H9 (cell line): ENCODE measurements around the gene FRAS1. TPM values are rescaled to one million over a fixed set of nuclear protein-coding genes. Genes with fewer than 3 reads are reported as not detected.

Experiments used
- DNase-seq: peaks from one replicate; pipeline ENCODE4 v3.0.0-alpha.2; 2017
- H2AFZ ChIP-seq: one replicate; pipeline ENCODE4 v1.6.1; 2013; ENCODE audit warnings: mild to moderate bottlenecking, low read length, control low read depth, moderate library complexity
- H2AK5ac ChIP-seq: 2 replicates; pipeline ENCODE4 v1.6.1; 2013; ENCODE audit warnings: low read length, control low read depth, mixed read lengths; ENCODE audit not compliant: insufficient read length
- H2BK120ac ChIP-seq: one replicate; pipeline ENCODE4 v1.6.1; 2013; ENCODE audit warnings: low read depth, mild to moderate bottlenecking, low read length, control low read depth, inconsistent platforms; ENCODE audit not compliant: poor library complexity, severe bottlenecking
- H2BK12ac ChIP-seq: 2 replicates; pipeline ENCODE4 v1.6.1; 2013; ENCODE audit warnings: low read length, control low read depth, mixed read lengths, low read depth; ENCODE audit not compliant: insufficient read length
- H2BK15ac ChIP-seq: 2 replicates; pipeline ENCODE4 v1.6.1; 2013; ENCODE audit warnings: low read depth, low read length, control low read depth
- H2BK20ac ChIP-seq: one replicate; pipeline ENCODE4 v1.6.1; 2013; ENCODE audit warnings: low read depth, mild to moderate bottlenecking, low read length, control low read depth, inconsistent platforms; ENCODE audit not compliant: poor library complexity, severe bottlenecking
- H2BK5ac ChIP-seq: 2 replicates; pipeline ENCODE4 v1.6.1; 2013; ENCODE audit warnings: low read length, control low read depth, mixed read lengths; ENCODE audit not compliant: insufficient read length
- H3K14ac ChIP-seq: 2 replicates; pipeline ENCODE4 v1.6.1; 2013; ENCODE audit warnings: low read length, control low read depth; ENCODE audit not compliant: insufficient read depth
- H3K18ac ChIP-seq: 2 replicates; pipeline ENCODE4 v1.6.1; 2013; ENCODE audit warnings: low read depth, mild to moderate bottlenecking, mixed read lengths, low read length, control low read depth; ENCODE audit not compliant: insufficient read length
- H3K23ac ChIP-seq: 2 replicates; pipeline ENCODE4 v1.6.1; 2013; ENCODE audit warnings: low read length, control low read depth, mixed read lengths, low read depth; ENCODE audit not compliant: insufficient read length
- H3K23me2 ChIP-seq: 2 replicates; pipeline ENCODE4 v1.6.1; 2013; ENCODE audit warnings: low read depth, mild to moderate bottlenecking, mixed read lengths, low read length, control low read depth; ENCODE audit not compliant: insufficient read length, poor library complexity, severe bottlenecking
- H3K27ac ChIP-seq: 2 replicates; pipeline ENCODE4 v1.5.1; 2013; ENCODE audit warnings: low read length, control low read depth, mixed read lengths, low read depth; ENCODE audit not compliant: insufficient read length
- H3K27me3 ChIP-seq: 2 replicates; pipeline ENCODE4 v1.6.1; 2013; ENCODE audit warnings: low read length, control low read depth, inconsistent platforms; ENCODE audit not compliant: insufficient read depth
- H3K4ac ChIP-seq: 2 replicates; pipeline ENCODE4 v1.6.1; 2013; ENCODE audit warnings: low read depth, mild to moderate bottlenecking, control low read depth, inconsistent platforms, low read length, moderate library complexity
- H3K4me1 ChIP-seq: 2 replicates; pipeline ENCODE4 v1.6.1; 2013; ENCODE audit warnings: low read length, control low read depth, inconsistent platforms; ENCODE audit not compliant: insufficient read depth
- H3K4me2 ChIP-seq: 2 replicates; pipeline ENCODE4 v1.6.1; 2013; ENCODE audit warnings: low read length, control low read depth, mixed read lengths; ENCODE audit not compliant: insufficient read length, insufficient read depth
- H3K56ac ChIP-seq: 2 replicates; pipeline ENCODE4 v1.6.1; 2013; ENCODE audit warnings: low read depth, mild to moderate bottlenecking, mixed read lengths, low read length, control low read depth; ENCODE audit not compliant: insufficient read length
- H3K79me1 ChIP-seq: 2 replicates; pipeline ENCODE4 v1.6.1; 2013; ENCODE audit warnings: low read depth, mild to moderate bottlenecking, moderate library complexity, low read length, control low read depth, inconsistent platforms; ENCODE audit not compliant: insufficient read depth, poor library complexity, severe bottlenecking
- H3K79me2 ChIP-seq: 2 replicates; pipeline ENCODE4 v1.6.1; 2013; ENCODE audit warnings: low read length, control low read depth, inconsistent platforms; ENCODE audit not compliant: insufficient read depth
- H3K9ac ChIP-seq: 2 replicates; pipeline ENCODE4 v1.6.1; 2013; ENCODE audit warnings: low read length, control low read depth, mixed read lengths; ENCODE audit not compliant: insufficient read length; ENCODE audit errors: extremely low read depth
- H3K9me3 ChIP-seq: one replicate; pipeline ENCODE4 v1.6.1; 2013; ENCODE audit warnings: low read depth, low read length, inconsistent platforms; ENCODE audit not compliant: control insufficient read depth
- H3T11ph ChIP-seq: one replicate; pipeline ENCODE4 v1.6.1; 2013; ENCODE audit warnings: mild to moderate bottlenecking, low read length, control low read depth, inconsistent platforms
- H4K20me1 ChIP-seq: one replicate; pipeline ENCODE4 v1.6.1; 2013; ENCODE audit not compliant: control insufficient read depth, insufficient read length, insufficient read depth
- H4K5ac ChIP-seq: 2 replicates; pipeline ENCODE4 v1.6.1; 2013; ENCODE audit warnings: low read depth, mild to moderate bottlenecking, mixed read lengths, low read length, control low read depth; ENCODE audit not compliant: insufficient read length
- H4K8ac ChIP-seq: replicated peaks from 2 replicates; pipeline ENCODE4 v1.6.1; 2013; ENCODE audit warnings: low read length, control low read depth, mixed read lengths, low read depth; ENCODE audit not compliant: insufficient read length
- H4K91ac ChIP-seq: 2 replicates; pipeline ENCODE4 v1.6.1; 2013; ENCODE audit warnings: low read depth, mild to moderate bottlenecking, moderate library complexity, mixed read lengths, low read length, control low read depth; ENCODE audit not compliant: insufficient read length
- H3K27ac Mint-ChIP-seq, 3 experiments: 2 replicates in 2 of 3; 3 replicates in 1 of 3; pipeline ENCODE4 v1.8.0; 2020 to 2021; ENCODE audit warnings: mixed read lengths in 3 of 3, mild to moderate bottlenecking in 1 of 3, moderate library complexity in 1 of 3
- H3K27me3 Mint-ChIP-seq: 2 replicates; pipeline ENCODE4 v1.8.0; 2021; ENCODE audit warnings: low read depth, mild to moderate bottlenecking, moderate library complexity, mixed read lengths
- H3K36me3 Mint-ChIP-seq, 3 experiments: 2 replicates in 2 of 3; 3 replicates in 1 of 3; pipeline ENCODE4 v1.8.0; 2020 to 2021; ENCODE audit warnings: low read depth in 3 of 3, mixed read lengths in 3 of 3; ENCODE audit not compliant: insufficient read depth in 1 of 3
- H3K4me1 Mint-ChIP-seq, 2 experiments: 2 replicates each; pipeline ENCODE4 v1.8.0; 2020; ENCODE audit warnings: mixed read lengths in 2 of 2
- H3K4me3 Mint-ChIP-seq, 2 experiments: 2 replicates in 1 of 2; 3 replicates in 1 of 2; pipeline ENCODE4 v1.8.0; 2020 to 2021; ENCODE audit warnings: mild to moderate bottlenecking in 2 of 2, mixed read lengths in 2 of 2, moderate library complexity in 1 of 2
- H3K9me3 Mint-ChIP-seq, 2 experiments: 2 replicates in 1 of 2; 3 replicates in 1 of 2; pipeline ENCODE4 v1.8.0; 2020; ENCODE audit warnings: mild to moderate bottlenecking in 2 of 2, mixed read lengths in 2 of 2, moderate library complexity in 1 of 2
- CTCF ChIP-seq: fragments of 200-600 bp; sonication (generic); conservative IDR thresholded peaks from 3 replicates; pipeline ENCODE4 v1.8.0; 2021; ENCODE audit warnings: antibody characterized with exemption, mild to moderate bottlenecking
- WGBS: extraction: QIAGEN DNeasy Blood & Tissue Kit; methylation state at CpG from one replicate; pipeline ENCODE4 v1.1.7; 2013; ENCODE audit warnings: missing lambda C conversion rate, low lambda C conversion rate, mixed read lengths; ENCODE audit not compliant: insufficient read length; ENCODE audit errors: extremely low coverage; 5-methylcytosine and 5-hydroxymethylcytosine counted together
- total RNA-seq: library from RNA; stranded (reverse); gene quantifications from 2 replicates; pipeline ENCODE4 v1.2.1, GENCODE V29; 2021

Gene FRAS1
- total RNA-seq, 1 experiment from 2014 or later: 58.5 TPM

GRCh38 chr4:78562687-78563086 is 505.6 kb downstream of the FRAS1 start:
- DNase-seq: no peak
- Mint-ChIP-seq H3K27me3 (no peaks in the 10 kb centered on the region), H3K27ac (no peak overlapping the region), H3K9me3 (no peaks in the 10 kb centered on the region), H3K4me1 (peaks cover 44 to 48% of the 10 kb centered on the region in 2 experiments), H3K36me3 (no peaks in the 10 kb centered on the region), H3K4me3 (no peak overlapping the region)
- no peaks in the 10 kb centered on the region for H3K27me3 ChIP-seq
- no peak overlapping the region for H2AFZ ChIP-seq
- H4K91ac ChIP-seq: no peak overlapping the region
- no peak overlapping the region for H3K14ac ChIP-seq
- H3K9ac ChIP-seq: no peak overlapping the region
- no peak overlapping the region for H2AK5ac ChIP-seq
- no peak overlapping the region for H2BK120ac ChIP-seq
- H3K23me2 ChIP-seq: no peaks in the 10 kb centered on the region
- no peak overlapping the region for H3K4ac ChIP-seq
- no peak overlapping the region for H2BK12ac ChIP-seq
- no peak for TF ChIP-seq CTCF
- H3K56ac ChIP-seq: no peak overlapping the region
- H3T11ph ChIP-seq: no peak overlapping the region
- H4K5ac ChIP-seq: no peak overlapping the region
- H3K4me1 ChIP-seq: peaks cover 18% of the 10 kb centered on the region; the same call in 1 of the 2 replicates
- H2BK5ac ChIP-seq: no peak overlapping the region
- no CpG with 5 or more reads among the region's 4 CpGs for WGBS
- no peak overlapping the region for H3K18ac ChIP-seq
- no peak overlapping the region for H3K27ac ChIP-seq
- no peaks in the 10 kb centered on the region for H3K9me3 ChIP-seq
- H3K4me2 ChIP-seq: no peak overlapping the region
- H2BK20ac ChIP-seq: no peak overlapping the region
- no peaks in the 10 kb centered on the region for H3K79me1 ChIP-seq
- no peaks in the 10 kb centered on the region for H4K20me1 ChIP-seq
- H2BK15ac ChIP-seq: no peak overlapping the region
- H3K79me2 ChIP-seq: no peaks in the 10 kb centered on the region
- no peak overlapping the region for H3K23ac ChIP-seq
- no peak overlapping the region for H4K8ac ChIP-seq
